Naive B cell (primary cell): ENCODE data around the gene CLIP1. TPM values are rescaled to one million over a fixed set of nuclear protein-coding genes. Genes with fewer than 3 reads are reported as not detected.
"Not testable (repeated sequence)": the region's sequence is repeated elsewhere in the genome, so short reads cannot be mapped to it uniquely, and the experiment has no call there.

Experiments
- ATAC-seq, 2 donors: fragments of 150-1000 bp; cut with Tn5 transposase; 2 replicates each; pipeline ENCODE4 v1.10.0; 2021; ENCODE audit warnings: low read depth in 2 of 2, mild to moderate bottlenecking in 2 of 2, moderate library complexity in 2 of 2
- DNase-seq: peaks from one replicate; pipeline ENCODE4 v3.0.0; 2022
- H3K27ac Mint-ChIP-seq, 6 donors: one replicate each; pipeline ENCODE4 v1.8.0; 2020 to 2022; ENCODE audit warnings: mild to moderate bottlenecking in 6 of 6, mixed read lengths in 6 of 6, moderate library complexity in 5 of 6, inconsistent platforms in 2 of 6
- H3K27me3 Mint-ChIP-seq, 3 donors: one replicate each; pipeline ENCODE4 v1.8.0; 2021 to 2022; ENCODE audit warnings: mixed read lengths in 3 of 3, mild to moderate bottlenecking in 1 of 3
- H3K36me3 Mint-ChIP-seq, 2 donors: one replicate each; pipeline ENCODE4 v1.8.0; 2020 to 2022; ENCODE audit warnings: mixed read lengths in 2 of 2, inconsistent platforms in 1 of 2, mild to moderate bottlenecking in 1 of 2
- H3K4me1 Mint-ChIP-seq, 3 donors: one replicate each; pipeline ENCODE4 v1.8.0; 2020 to 2022; ENCODE audit warnings: mixed read lengths in 3 of 3, inconsistent platforms in 1 of 3, mild to moderate bottlenecking in 1 of 3, moderate library complexity in 1 of 3
- H3K4me3 Mint-ChIP-seq, 8 donors: one replicate each; pipeline ENCODE4 v1.8.0; 2020 to 2022; ENCODE audit warnings: mild to moderate bottlenecking in 8 of 8, mixed read lengths in 8 of 8, moderate library complexity in 8 of 8, inconsistent platforms in 2 of 8
- H3K9me3 Mint-ChIP-seq, 7 donors: one replicate each; pipeline ENCODE4 v1.8.0; 2020 to 2022; ENCODE audit warnings: mixed read lengths in 7 of 7, mild to moderate bottlenecking in 5 of 7, inconsistent platforms in 2 of 7, moderate library complexity in 1 of 7
- polyA plus RNA-seq, 6 donors: library from polyadenylated mRNA; unstranded; fragments of 300-500 nt; fragmentation: Illumina TruSeq; gene quantifications; one replicate each; pipeline ENCODE4 v1.2.3, GENCODE V29; 2021; ENCODE audit warnings: low read depth in 6 of 6

The CLIP1 gene
- 10 to 100 TPM in 1 of 6 donors, 1 to 10 TPM in 5; 1.4 to 21.0 (median 9.1) TPM for polyA plus RNA-seq

GRCh38 chr12:122421821-122422729 lies at the start of gene CLIP1:
Gene CLIP1, minus strand, starts transcription at chr12:122422669. Its CDS starts 42,217 bp downstream, at chr12:122380452.
- Mint-ChIP-seq H3K27me3 (no peaks in the 10 kb centered on the region), H3K36me3 (peaks cover 0 to 5% of the 10 kb centered on the region in 2 donors), H3K4me3 (peak within 1 kb of the TSS; percentile 87 to 98 (median 96)), H3K9me3 (no peaks in the 10 kb centered on the region), H3K27ac (peak within 1 kb of the TSS; percentile 87 to 97 (median 96)), H3K4me1 (peaks cover 19 to 45% (median 19%) of the 10 kb centered on the region in 3 donors)
- peak; percentile 72 for ATAC-seq
- DNase-seq = peak; percentile 64

- H3K36me3 Mint-ChIP-seq = peaks cover 8 to 24% of the 10 kb centered on the region in 2 donors
- no peak overlapping the region for H3K4me3 Mint-ChIP-seq
- H3K4me1 Mint-ChIP-seq = peaks cover 0 to 9% (median 2%) of the 10 kb centered on the region in 3 donors
- no peaks in the 10 kb centered on the region for H3K9me3 Mint-ChIP-seq
- peak overlapping the region in 3 of 6 donors; percentile 20 to 49 (median 24) for H3K27ac Mint-ChIP-seq
- peak; percentile 43 to 59 for ATAC-seq
- peak; percentile 41 for DNase-seq
- H3K27me3 Mint-ChIP-seq = no peaks in the 10 kb centered on the region
Measured at GRCh38 chr12:122471324-122472226, 49.1 kb upstream of the CLIP1 start.

GRCh38 chr12:122470576-122470975 lies 48.1 kb upstream of the CLIP1 start:
- H3K27ac Mint-ChIP-seq, H3K9me3 Mint-ChIP-seq, DNase-seq, ATAC-seq, H3K27me3 Mint-ChIP-seq, H3K4me1 Mint-ChIP-seq, H3K4me3 Mint-ChIP-seq: not testable (repeated sequence)
- peaks cover 0 to 18% of the 10 kb centered on the region in 2 donors for H3K36me3 Mint-ChIP-seq

- H3K27me3 Mint-ChIP-seq, H3K9me3 Mint-ChIP-seq, H3K4me1 Mint-ChIP-seq, DNase-seq, H3K27ac Mint-ChIP-seq, H3K4me3 Mint-ChIP-seq, ATAC-seq: not testable (repeated sequence)
- H3K36me3 Mint-ChIP-seq = peaks cover 0 to 11% of the 10 kb centered on the region in 2 donors
Measured at GRCh38 chr12:122469856-122470255, 47.4 kb upstream of the CLIP1 start.

DNA sequence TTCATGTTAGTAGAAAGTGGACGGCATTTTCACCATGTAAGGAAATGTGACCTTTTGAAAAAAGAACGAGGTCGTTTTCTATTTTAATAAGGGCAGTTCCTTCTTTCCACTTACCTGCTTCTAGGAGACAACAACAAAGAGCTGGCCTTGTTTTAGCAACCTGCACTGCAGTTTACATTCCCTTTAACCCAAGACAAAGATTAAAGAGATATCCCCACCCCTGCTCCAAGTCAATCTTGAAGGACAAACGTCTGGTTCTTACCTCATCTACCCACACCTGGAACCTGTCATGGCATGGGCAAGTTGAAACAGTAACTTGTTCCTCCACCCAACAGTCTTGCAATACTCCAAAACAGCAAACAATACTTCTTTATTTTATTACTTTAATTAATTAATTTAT lies 45.5 kb upstream of the CLIP1 start:
- no peak overlapping the region for H3K4me3 Mint-ChIP-seq
- H3K27ac Mint-ChIP-seq = peak overlapping the region in 2 of 6 donors; percentile 22 to 26
- peaks cover 0 to 2% (median 0%) of the 10 kb centered on the region in 3 donors for H3K4me1 Mint-ChIP-seq
- H3K36me3 Mint-ChIP-seq = no peaks in the 10 kb centered on the region
- no peak for DNase-seq
- ATAC-seq = no peak
- H3K27me3 Mint-ChIP-seq = no peaks in the 10 kb centered on the region
- H3K9me3 Mint-ChIP-seq = no peaks in the 10 kb centered on the region

GRCh38 chr12:122464317-122465042 lies 42.0 kb upstream of the CLIP1 start:
- not testable (repeated sequence) for H3K9me3 Mint-ChIP-seq, H3K36me3 Mint-ChIP-seq, H3K27ac Mint-ChIP-seq, H3K4me3 Mint-ChIP-seq, H3K4me1 Mint-ChIP-seq, H3K27me3 Mint-ChIP-seq, DNase-seq, ATAC-seq

DNA sequence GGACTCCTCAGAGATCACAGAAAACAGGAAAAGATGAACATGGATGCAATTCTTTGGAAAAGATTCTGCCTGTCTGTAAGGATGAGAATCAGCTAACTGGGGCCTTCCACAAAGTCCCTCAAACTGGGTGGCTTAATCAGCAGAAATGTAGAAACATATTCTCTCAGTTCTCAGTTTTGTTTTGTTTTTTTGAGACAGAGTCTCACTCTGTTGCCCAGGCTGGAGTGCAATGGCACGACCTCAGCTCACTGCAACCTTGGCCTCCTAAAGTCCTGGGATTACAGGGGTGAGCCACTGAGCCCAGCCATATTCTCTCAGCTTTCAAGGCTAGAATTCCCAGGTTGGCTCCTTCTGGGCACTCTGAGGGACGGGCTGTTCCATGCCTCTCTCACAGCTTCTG lies 38.2 kb upstream of the CLIP1 start:
- Mint-ChIP-seq H3K4me3 (no peak overlapping the region), H3K9me3 (no peaks in the 10 kb centered on the region), H3K27me3 (no peaks in the 10 kb centered on the region), H3K27ac (no peak overlapping the region), H3K36me3 (no peaks in the 10 kb centered on the region), H3K4me1 (no peaks in the 10 kb centered on the region)
- DNase-seq = no peak
- no peak for ATAC-seq

GRCh38 chr12:122460061-122460460 lies 37.6 kb upstream of the CLIP1 start:
- Mint-ChIP-seq H3K4me3 (no peak overlapping the region), H3K9me3 (no peaks in the 10 kb centered on the region), H3K27me3 (no peaks in the 10 kb centered on the region), H3K36me3 (no peaks in the 10 kb centered on the region), H3K4me1 (no peaks in the 10 kb centered on the region), H3K27ac (peak overlapping the region in 1 of 6 donors; percentile 56)
- no peak for DNase-seq
- ATAC-seq = no peak

- no peak overlapping the region for H3K4me3 Mint-ChIP-seq
- no peaks in the 10 kb centered on the region for H3K27me3 Mint-ChIP-seq
- no peaks in the 10 kb centered on the region for H3K4me1 Mint-ChIP-seq
- H3K9me3 Mint-ChIP-seq = no peaks in the 10 kb centered on the region
- H3K27ac Mint-ChIP-seq = no peak overlapping the region
- no peaks in the 10 kb centered on the region for H3K36me3 Mint-ChIP-seq
- ATAC-seq = no peak
- DNase-seq = no peak
Measured at GRCh38 chr12:122459211-122459610, 36.7 kb upstream of the CLIP1 start.

- Mint-ChIP-seq H3K36me3 (no peaks in the 10 kb centered on the region), H3K27me3 (no peaks in the 10 kb centered on the region), H3K27ac (no peak overlapping the region), H3K4me3 (no peak overlapping the region), H3K4me1 (peaks cover 6 to 7% (median 7%) of the 10 kb centered on the region in 3 donors), H3K9me3 (no peaks in the 10 kb centered on the region)
- ATAC-seq (no peak), DNase-seq (no peak)
Measured at GRCh38 chr12:122458105-122459035, 35.9 kb upstream of the CLIP1 start.

DNA sequence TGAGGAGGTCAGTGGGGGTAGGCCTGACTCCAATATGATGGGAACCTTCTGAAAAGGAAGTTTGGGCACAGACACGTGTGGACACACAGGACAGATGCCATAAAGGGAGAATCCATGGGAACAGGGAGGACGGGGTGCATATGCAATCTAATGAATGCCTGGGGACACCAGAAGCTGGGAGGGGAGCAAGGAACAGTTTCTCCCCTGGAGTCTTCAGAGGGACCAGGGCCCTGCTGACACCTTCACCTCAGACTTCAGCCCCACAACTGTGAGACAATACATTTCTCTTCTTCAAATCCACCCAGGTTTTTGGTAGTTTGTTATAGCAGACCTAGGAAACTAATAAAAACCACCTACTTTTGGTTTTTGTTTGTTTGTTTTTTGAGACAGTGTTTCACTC lies 35.2 kb upstream of the CLIP1 start:
- H3K4me1 Mint-ChIP-seq = peaks cover 13 to 14% (median 14%) of the 10 kb centered on the region in 3 donors
- H3K9me3 Mint-ChIP-seq = no peaks in the 10 kb centered on the region
- no peaks in the 10 kb centered on the region for H3K36me3 Mint-ChIP-seq
- H3K27ac Mint-ChIP-seq = no peak overlapping the region
- no peaks in the 10 kb centered on the region for H3K27me3 Mint-ChIP-seq
- no peak overlapping the region for H3K4me3 Mint-ChIP-seq
- DNase-seq (no peak), ATAC-seq (no peak)

- H3K27ac Mint-ChIP-seq = peak overlapping the region in 2 of 6 donors; percentile 36 to 53
- H3K27me3 Mint-ChIP-seq = no peaks in the 10 kb centered on the region
- H3K36me3 Mint-ChIP-seq = no peaks in the 10 kb centered on the region
- no peaks in the 10 kb centered on the region for H3K9me3 Mint-ChIP-seq
- DNase-seq = no peak
- ATAC-seq = no peak
- H3K4me3 Mint-ChIP-seq = no peak overlapping the region
- H3K4me1 Mint-ChIP-seq = peaks cover 13 to 16% (median 15%) of the 10 kb centered on the region in 3 donors
Measured at GRCh38 chr12:122454739-122455138, 32.3 kb upstream of the CLIP1 start.
